GM03348 (cell line): ENCODE results near the gene GRAMD1B.
A peak's percentile ranks its signal among the peaks of the same experiment; 100 is the strongest.

Source experiments
- DNase-seq: peaks from one replicate; pipeline ENCODE4 v3.0.0; 2012; ENCODE audit warnings: low spot score

GRAMD1B gene

DNA sequence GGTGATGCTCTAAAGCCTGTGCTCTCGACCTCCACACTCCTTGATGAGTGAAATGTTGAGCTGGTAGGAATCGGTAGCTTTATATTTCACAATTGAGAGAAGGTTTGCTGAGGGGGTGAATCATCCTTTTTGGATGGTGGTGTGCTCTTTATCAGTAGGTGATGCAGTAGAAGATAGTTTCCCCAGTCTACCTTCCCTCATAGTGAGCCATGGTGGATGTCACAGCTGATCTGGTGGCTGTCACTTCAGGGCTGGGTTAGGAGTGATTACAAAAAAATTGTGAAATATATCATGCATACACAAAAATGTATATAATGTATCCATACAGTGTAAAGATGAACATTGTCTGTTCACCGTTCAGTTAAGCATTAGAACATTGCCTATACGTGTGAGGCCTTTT lies 105.3 kb downstream of the GRAMD1B start:
- DNase-seq, result no peak

DNA sequence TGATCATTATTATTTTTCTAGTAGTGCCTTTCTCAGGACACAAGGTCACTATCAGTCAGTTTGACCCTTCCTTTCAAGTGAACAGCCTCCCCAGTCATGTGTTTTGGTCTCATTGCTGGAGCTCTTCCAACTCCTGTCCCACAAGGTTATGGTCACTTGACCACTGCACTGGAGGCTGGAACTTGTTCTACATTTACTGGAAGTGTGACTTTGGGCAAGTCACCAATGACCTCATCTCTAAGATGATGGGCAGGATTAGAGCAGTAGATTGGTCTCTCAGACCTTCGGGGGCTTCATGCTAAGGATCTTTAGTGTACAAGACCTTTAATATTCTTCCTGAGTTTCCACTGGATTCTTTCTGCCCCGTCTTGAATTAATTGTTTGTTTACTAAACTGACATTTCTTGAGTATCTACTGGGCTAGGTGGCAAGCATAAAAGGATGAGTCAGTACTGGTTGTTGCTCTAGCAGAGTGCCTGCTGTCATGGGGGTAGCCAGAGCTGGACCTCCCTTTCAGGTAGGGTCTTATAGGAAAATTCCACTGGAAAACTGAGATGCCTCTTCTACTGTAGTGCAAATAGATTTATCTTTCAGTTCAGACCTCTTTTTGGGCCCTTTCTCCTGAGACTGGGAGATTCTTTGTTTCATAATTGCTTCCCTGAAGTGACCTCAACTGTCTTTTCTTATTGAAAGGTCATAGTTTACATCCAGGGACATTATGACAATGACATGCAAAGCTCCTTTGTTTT lies 106.8 kb downstream of the GRAMD1B start:
- DNase-seq, result no peak

GRCh38 chr11:123537726-123538125 lies 107.7 kb downstream of the GRAMD1B start:
- DNase-seq, result no peak

DNA sequence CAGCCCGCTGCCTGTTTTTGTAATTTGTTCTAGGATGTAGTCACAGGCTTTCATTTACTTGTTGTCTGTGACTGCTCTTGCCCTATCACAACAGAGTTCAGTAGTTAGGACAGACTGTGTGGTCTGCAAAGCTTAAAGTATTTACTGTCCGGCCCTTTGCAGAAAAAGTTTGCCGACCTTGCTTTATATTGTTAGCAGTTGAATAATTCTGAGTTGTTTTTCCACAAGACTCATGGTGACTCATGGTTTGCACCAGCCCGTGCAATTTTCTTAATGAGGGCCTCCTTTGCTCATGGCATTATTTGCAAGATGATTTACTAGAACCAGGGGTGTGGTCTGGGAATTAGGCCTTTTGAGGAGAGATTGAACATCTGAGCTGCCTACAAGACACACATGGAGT lies 113.7 kb downstream of the GRAMD1B start:
- peak; percentile 78 for DNase-seq

DNA sequence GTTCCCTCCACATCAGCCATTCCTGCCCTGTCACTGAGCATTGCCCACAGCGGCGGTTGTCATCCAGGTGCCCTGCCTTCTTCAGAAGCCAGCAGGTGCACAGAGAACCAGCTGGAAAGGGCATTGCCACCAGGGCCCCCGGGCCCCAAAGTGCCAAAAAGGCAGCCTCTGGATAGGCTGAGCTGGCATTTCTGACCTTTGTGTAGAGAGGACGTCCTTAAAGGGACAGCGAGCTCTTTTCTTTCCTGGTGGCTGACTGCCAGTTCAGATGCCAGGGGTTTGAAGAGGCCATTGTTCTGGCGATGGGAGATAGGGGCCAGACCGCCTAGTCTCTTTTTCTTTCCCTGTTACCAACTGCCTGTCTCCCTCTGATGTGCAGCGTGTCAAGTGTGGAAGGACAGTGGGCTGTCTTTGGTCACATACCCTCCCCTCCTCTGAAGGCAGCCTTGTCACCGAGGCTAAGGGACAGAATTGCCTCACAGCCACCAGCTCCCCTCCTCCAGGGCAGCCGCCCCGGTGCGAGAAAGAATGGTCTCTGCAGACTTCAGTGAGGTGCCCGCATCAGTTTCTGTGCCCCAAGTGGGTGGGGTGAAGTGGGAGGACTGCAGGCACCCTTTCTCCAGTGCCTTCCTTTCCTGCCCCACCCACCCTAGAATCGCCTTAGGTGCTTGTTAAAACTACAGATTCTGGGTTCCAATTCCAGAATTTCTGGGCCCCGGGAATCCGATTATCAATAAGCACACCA lies 114.7 kb downstream of the GRAMD1B start:
- DNase-seq, result no peak

DNA sequence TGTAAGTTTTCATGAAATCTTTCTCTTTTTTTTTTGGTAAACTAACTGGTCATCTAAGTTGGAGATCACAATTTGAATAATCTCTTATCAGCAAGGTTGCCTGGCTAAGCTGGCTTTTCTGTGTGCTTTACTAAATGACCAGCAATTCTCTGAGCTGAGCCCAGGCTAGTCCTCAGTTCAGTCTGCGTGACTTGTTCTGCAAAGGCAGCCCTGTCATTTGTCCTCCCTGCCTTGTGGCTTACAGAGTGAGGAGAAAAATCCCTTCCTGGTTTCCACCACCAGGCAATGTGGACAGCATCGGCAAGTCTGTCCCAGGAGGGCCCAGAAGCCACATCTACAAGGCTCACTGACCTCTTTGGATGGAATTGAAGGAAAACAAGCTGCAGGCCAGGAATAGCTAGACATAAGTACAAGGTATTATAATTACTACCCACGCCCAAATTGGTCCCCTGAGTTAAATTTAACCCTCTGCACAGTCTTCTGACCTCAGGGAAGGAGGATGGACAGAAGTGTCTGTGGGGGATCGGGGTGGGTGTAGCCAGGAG lies 115.7 kb downstream of the GRAMD1B start:
- DNase-seq, result no peak

- peak; percentile 82 for DNase-seq
Measured at GRCh38 chr11:123546515-123546914, 116.4 kb downstream of the GRAMD1B start.

GRCh38 chr11:123547180-123547579 lies 117.1 kb downstream of the GRAMD1B start:
- no peak for DNase-seq

DNA sequence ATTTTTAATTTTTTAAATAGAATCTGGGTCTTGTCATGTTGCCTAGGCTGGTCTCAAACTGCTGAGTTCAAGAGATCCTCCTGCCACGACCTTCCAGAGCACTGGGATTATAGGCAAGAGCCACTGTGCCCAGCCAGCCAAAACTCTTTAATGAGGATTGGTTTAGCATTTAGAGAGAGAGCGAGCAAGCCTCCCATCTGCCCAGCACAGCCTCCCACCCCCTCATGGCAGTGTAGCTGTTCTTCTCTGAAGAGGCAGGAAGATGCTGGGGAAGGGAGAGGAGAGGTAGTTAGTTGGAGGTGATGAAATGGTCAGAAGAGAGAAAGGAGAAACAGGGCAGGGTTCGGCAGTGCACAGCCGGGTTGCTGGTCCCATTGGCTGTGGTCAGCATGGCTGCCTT lies 118.7 kb downstream of the GRAMD1B start:
- DNase-seq, result no peak

DNA sequence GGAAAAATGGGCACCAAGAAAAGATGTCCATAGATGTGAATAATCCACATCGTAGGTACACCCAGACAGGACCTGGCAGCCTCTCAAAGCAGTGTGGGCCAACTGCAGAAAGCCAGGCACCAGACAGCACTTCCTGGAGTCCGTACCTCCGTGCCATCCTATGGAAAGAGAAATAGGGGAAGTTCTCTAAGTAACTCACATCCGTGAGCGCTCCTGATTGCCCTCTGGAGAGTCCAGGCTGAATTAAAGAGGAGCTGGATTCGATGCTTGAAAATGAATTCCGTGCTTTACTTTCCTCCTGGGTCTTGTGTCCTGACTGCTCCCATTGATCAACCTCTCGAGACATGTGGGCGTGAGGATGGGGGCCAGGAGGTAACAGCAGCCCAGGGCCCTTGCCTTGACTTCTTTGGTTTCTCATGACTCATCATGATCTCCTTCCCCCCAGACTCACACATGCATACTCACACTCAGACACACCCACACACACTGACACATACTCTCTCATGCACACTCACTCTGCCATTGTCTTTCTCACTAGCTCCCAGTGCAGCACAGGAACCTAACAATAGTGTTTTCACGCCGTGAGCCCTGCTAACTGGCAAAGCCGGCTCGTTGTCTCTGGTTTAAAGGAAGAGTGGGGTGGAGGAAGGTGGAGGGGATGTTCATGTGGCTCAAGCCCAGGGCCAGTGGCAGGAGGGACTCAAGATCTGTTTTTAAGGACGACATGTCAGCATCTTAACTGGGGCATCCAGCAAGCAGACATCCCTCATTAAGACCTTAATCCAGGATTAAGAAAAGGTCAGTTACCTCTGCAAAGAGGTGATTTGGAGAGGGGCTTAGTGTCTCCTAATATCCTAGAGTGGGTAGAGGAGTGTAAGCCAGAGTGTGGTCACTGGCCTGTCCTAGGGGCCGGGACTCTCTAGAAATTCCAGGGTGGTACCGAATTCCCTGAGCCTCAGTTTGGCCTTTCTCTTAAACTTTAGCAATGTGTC lies 120.2 kb downstream of the GRAMD1B start:
- DNase-seq, result no peak

DNA sequence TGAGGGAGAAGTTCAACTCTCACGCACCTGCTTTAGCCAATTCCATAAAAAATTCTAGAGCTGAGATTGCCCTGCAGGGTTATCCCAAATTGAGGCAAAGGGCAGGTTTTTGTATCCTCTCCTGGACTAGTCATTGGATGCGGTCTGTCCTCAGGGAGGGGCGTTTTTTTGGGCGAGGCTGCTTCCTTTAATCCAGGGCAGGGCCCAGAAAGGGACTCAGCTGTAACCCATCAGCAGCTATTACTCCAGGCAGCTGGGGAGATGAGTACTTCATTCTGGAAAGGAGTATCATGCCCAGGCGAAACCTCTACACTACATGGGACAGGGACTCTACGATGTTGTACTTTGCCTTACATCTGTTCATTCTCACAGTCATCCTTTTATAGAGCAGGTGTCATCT lies 121.0 kb downstream of the GRAMD1B start:
- no peak for DNase-seq

- no peak for DNase-seq
Measured at GRCh38 chr11:123556633-123557032, 126.6 kb downstream of the GRAMD1B start.

DNA sequence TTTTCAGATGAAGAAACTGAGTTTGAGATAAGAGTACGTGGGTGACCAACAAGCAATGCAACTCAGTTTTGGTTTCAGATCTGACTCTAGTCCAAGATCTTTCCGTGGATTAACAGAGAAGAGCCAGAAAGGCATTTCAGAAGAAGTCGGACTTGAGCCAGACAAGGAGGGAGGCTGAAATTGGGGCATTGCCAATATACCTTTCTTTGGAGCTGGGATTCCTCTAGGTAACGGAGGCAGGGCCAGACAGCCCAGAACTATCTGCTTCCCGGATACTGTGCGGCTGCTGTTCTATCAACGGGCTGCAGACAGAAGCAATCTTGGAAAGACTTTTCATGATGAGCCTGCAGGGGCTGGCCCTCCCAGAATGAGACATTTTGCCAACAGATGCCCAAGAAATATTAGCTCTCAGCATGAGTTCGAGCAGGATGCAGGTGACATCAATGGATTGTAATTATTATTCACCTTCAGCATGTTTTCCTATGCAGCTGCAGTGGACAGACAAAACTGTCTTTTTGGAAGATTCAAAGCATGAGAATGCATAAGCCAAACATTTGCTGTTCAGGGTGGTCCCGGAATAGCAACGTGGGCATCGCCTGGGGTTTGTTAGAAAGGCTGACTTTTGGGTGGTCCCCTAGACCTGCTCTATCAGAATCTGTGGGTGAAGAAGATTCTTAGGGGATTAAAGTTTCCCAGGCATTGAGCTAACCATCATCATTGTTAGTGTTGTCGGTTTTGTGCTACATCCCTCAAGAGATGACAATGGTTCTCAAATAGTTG lies 128.7 kb downstream of the GRAMD1B start:
- no peak for DNase-seq

GRCh38 chr11:123559523-123559955 lies 129.5 kb downstream of the GRAMD1B start:
- DNase-seq, result peak; percentile 64

- DNase-seq, result peak; percentile 91
Measured at GRCh38 chr11:123560006-123560405, 129.9 kb downstream of the GRAMD1B start.

DNA sequence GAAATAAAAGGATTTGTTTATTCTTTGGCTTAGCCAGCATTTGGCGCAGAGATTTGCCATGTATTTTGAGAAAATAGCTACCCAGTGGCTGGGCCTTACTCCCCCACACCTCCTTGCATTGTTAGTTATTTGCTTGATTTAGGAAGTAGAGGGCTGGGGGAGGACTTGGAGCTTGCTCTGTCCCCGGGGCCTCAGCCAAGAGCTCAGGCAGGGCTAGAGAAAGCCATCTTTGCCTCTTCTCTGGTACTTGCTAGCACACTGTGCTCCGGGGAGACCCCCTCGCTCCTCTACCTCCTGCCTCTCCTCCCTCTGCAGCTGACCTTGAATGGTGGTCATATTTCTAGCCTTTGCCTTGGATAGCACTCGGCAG lies 131.3 kb downstream of the GRAMD1B start:
- DNase-seq, result no peak

GRCh38 chr11:123562158-123562557 lies 132.1 kb downstream of the GRAMD1B start:
- DNase-seq, result no peak

GRCh38 chr11:123562829-123563228 lies 132.8 kb downstream of the GRAMD1B start:
- no peak for DNase-seq

DNA sequence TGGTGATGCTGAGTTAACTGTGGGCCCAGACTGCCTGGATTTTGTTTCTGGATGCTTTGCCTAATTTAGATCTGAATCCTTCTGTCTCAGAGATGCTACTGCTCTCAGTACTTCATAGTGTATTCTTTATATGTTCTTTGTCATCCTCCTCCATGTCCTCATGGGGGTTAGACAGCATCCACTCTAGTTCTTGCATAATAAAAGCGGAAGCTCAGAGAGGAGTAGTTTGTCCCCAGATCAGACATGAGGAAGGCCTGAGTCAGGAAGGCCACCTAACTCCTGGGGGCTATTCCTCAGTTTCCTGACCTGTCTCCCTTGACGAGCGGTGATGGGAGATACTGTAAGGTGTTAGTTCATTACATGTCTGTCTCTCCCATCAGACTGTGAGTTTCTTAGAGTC lies 134.2 kb downstream of the GRAMD1B start:
- DNase-seq, result no peak

- DNase-seq, result no peak
Measured at GRCh38 chr11:123566852-123567251, 136.8 kb downstream of the GRAMD1B start.

DNA sequence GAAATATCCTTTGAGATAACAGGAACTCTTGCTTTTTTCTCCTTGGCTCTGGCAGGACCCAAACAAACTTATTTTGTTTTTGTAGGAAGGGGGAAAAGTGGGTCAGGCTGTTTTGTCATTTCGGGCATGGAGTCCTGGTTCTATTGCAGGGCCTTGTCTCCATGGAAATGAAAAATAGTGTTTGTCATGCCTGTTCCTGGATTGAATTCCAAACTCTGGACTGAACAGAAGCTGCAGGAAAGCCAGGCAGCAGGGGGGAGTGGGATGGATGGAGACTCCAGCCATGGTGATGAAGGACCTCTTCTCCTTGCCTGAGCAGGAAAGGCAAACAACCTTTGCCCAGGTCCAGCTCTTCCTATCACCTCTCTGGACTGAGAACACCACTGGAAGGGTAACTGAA lies 137.4 kb downstream of the GRAMD1B start:
- no peak for DNase-seq
